Fibroblast of skin of left quadriceps (primary cell): ENCODE results near the gene DPP6.

ENCODE experiments used
- DNase-seq, 2 experiments: peaks; one replicate each; pipeline ENCODE4 v3.0.0-alpha.2; 2013; ENCODE audit warnings: low read depth in 2 of 2

DPP6 gene

DNA sequence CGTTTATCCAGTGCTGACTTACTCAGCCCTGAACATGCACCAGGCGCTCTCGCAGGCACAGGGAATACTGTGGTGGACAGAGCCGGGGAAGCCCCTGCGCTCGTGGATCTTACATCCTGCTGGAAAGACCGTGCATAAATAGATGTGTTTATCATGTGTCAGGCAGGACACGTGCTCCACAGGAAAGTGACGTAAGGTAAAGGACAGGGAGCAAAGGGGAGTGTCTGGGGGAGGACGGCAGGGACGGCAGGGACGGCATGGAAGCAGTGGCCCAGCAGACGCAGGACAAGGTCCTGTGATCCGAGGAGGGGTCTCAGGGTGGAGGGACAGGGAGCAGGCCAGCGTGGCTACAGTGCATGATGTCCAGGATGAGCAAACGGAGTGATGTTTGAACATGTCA, 540.2 kb downstream of the DPP6 start:
- no peak for DNase-seq

DNA sequence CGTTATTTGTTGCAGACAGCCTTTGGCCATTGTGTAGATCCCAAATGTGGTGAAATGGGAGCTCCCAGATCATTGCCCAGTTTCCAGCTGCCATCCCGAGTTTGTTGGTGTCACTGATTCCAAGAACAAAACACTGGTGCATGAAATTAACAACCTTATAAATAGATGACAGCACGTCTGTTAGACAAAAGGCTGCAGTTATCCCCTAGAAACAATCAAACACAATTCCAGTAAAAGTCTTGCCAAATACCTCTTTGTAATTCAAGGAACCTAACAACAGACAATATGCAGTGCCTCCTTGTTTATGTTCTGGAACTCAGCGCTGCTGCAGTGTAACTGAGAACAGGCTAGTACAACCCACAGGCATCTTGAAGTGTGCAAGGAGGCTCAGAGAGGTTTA, 546.2 kb downstream of the DPP6 start:
- DNase-seq: no peak

DNA sequence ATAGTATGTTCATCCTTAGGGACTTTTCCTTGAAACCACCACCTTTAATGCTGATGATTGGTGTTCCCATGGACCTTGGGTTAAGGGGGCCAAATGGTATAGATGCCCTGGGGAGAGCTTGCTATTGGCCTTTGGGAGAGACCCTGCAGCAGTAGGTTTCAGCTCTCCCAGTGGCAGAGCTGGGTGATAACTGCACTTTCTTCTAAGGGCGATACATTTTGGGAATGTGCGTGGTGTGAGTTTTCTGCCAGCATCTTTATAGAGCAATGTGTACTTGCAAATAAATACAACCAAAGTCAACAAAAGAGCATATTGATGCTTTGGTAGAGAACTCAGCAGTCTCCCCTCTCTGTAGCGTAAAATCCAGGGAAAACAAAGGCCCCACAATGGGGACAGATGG, 546.7 kb downstream of the DPP6 start:
- DNase-seq: no peak

DNA sequence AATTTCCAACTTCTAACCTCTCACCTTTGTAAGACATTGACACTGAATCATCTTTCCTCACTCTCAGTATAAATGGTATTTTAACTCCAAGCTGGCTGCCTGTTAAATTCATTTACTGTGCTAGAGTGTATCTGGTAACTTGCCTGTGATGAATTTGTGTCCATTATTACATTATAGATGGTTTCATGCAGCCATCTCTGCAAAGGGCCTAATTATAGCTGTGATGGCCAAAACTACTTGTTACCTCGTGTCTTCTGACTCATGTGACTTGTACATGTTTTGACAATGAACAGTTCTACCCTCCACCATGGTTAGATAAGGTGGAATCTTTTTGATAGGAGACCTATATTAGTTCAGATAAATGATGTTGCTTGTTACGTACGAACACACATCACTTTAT, 558.7 kb downstream of the DPP6 start:
- DNase-seq: no peak

DNA sequence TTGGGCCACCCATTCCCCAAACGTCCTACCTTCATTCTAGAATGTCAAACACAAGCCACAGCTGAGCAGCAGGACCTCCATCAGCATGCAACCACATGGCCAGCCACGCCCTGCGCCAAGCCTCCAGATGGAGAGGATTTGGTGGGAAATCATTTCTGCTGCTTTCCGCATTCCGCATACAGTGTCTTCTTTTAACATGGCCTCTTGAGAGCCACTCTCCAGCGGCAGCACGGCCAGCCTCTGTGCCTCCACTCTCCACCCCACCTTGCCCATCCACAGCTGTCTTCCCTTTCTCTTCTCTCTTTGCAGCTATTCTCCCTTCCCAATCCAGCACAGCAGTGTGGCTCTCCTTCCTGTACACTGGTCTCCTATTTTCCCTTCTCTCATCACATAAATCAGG, 561.6 kb downstream of the DPP6 start:
- no peak for DNase-seq

DNA sequence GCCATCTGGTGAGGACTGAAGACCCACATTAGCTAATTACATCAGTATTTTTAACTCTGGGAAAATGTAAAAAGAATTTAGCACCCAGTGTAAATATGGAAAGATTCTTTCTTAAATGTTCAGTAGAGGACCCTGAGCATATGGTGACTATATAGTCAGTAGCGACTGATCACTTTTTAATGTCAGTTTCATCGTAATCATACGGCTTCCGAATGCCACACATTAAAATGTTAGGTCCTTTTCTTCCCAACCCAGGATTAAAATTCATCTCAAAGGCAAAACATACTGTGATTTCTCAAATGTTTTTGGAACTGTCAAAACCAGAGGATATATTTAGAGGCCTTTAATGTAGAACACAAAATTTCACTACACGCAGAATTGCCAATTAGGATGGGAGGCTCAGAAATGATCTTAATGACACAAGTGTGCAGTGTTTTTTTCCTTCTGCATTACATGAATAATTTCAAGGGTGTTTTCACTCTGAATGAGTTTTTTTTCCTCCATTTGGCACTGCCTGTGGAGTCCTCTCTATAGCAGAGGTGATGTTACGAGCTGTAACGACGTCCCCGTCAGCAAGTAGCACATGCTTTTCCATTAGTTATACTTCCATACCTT, 568.0 kb downstream of the DPP6 start:
- DNase-seq: no peak

DNA sequence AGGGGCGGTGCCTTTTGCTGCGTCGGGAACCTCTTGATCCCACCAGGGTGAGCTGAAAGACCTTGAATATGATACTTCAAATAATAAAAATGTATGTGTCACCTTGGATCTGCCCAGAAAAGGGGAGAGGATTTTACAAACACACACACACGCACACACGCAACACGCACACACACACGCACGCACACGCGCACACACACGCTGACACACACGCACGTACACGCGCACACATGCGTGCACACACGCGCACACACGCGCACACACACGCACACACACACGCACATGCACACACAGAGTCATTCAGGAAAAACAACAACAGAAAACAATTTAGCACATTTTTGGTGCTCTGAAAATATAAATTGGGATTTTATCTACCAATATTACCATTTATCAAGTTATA, 571.2 kb downstream of the DPP6 start:
- DNase-seq: no peak

DNA sequence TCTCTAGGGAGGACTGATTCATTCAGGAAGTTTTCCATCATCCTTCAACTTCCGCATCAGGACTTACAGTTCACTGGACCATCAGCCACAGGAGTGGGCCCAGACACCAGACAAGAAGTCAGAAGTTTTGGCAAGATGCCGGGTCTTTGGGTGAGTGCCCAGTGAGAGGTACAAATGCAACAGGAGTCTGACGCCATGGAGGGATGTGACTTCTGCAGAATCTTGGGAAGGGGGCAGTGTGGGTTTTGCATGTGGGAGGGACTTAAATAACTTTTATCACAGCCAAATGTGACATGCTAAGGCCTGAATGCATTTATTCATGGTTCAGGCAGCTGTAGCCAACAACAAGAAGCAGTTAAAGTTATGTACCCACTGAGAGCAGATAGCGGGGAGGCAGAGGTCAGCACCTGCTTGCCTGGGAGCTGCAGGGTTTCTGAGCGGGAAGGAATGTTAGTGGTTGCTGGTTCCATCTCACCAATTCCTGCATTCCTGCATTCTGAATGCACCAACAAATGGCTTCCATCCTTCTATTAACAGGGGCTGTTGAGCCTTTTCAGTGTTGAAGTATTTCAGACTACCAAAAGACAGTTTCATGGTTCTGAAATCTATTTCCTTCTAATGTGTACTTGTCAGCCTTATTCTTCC, 575.6 kb downstream of the DPP6 start:
- no peak for DNase-seq

DNA sequence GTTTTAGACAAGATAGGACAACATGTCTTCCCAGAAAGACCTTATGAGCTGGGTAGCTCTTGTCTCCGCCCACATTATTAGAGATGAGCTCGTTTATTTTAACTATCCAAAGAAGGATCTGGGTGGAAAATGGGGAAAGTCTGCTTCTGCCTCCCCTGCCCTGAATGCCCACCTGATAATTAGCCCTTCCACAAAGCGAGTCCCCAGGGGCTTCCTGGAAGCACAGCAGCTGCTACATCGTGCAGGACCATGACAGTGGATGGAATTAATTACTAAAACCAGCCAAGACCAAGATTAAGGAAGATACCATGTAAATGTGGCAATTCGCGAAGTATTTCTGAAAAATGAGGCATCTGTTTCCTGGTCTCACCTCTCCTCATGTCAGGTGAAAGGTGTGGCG, 576.4 kb downstream of the DPP6 start:
- DNase-seq: no peak

DNA sequence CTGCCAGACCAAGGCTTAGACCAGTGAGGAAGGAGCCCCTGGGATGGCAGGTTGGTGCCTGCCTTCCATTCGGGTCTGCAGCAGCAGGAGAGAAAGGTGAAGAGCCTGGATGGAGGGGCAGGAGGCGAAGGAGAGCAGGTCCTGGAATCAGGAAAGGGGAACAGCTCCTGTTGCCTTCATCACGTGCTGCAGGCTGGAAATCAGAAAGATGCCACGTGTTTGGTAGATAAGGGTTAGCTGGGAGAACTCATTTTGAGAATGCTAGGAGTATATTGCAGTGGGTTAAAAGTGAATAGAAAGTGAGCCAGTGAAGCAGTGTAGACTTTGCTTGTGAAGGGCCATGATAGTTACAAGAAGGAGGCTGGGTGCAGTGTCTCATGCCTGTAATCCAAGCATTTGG, 579.0 kb downstream of the DPP6 start:
- DNase-seq: no peak

DNA sequence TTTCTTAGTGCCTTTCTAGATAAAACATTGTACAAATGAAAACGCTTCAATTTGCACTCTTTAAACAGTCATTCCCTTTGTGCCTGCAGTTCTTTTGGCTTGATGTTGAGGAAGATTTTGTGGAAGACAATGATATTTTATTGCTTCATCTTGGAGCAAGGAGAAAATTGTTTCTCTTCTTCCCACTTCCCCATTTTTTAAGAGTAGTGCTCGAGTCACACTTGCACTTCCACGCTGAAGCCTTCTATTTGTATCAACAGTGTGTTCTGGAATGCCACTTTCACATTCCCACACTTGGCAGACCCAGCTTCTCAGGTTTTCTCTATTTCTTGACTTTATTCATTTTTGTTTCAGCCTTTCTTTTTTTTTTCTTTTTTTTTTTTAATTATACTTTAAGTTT, 581.4 kb downstream of the DPP6 start:
- no peak for DNase-seq

DNA sequence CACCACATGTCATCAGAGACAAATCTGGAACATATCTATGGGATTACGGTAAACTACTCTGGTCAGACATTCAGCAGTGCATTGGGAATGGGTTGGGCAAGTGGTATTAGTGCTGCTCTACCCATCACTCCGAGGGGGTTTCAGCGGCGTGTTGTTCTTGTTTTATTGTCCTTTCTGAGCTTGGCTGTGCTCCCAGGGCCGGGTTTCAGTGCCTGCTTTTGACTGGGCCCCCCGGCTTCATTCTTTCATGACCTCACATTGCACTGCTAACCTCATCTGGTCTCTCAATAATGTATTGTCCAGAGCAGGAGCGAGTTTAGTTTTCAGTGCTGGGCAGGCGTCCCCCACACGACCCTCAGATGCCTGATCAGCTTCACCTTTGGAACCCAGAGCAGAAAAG, 586.1 kb downstream of the DPP6 start:
- no peak for DNase-seq

DNA sequence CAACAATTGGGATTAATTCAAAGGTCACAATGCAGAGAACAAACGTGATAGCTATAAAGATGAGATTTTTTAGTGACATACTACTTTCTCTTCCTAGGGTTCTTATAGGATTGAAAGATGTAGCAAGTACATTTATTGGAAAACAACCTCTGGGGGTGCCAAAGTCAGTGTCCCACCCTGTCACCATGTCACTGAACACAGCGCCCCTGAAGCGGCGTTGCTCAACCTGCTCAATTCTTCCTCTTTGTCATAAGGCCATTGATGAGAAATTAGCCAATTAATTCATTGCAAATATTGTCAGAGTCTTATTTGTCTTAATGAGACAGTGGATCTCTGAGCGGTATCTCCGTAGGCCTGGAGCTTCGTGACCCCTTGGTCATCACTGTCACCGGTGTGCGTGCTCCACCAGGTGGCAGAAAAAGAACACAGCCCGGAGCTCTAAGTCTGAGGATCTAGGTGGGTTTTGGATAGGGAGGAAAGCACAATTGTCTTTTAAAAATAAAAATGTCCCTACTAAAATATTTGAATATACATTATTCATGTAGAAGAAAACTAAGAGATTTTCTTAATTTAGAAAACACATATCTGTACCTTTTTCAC, 588.2 kb downstream of the DPP6 start:
- no peak for DNase-seq

DNA sequence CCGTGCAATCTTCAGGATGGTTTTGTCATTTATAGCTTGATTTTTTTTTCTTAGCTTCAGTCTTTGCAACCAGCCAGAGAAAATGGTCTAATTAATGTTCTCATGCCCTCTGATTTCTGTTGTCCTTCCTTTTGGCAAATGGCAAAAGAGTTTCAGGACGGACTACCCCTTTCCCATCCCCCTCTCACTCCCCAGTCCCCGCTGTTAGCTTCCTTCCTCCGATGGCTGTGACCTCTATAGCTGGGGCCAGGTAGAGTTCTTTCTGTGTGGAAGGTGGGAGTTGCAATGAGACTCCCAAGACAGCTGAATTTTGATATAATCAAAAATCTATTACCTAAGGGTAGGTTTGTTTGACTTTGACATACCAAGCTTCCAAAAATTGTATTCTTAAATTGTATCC, 588.7 kb downstream of the DPP6 start:
- DNase-seq: no peak

DNA sequence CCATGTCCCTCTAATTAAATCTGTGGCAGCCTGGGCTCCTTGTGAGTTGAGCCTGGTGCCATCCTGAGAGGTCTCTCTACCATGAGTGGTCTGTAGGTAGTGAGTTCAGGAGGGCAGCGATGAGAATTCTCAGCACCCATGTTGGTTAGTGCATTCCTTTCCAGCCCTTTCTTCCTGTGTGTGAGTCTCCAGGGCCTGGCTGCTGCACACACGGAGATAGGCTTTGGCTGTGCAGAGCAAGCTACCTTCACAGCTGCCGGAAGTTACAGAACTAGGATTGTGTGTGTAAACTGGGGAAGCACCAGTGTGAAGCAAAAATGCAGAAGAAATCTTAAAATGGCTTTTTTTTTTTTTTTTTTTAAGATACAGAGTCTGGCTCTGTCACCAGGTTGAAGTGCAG, 592.2 kb downstream of the DPP6 start:
- no peak for DNase-seq

DNA sequence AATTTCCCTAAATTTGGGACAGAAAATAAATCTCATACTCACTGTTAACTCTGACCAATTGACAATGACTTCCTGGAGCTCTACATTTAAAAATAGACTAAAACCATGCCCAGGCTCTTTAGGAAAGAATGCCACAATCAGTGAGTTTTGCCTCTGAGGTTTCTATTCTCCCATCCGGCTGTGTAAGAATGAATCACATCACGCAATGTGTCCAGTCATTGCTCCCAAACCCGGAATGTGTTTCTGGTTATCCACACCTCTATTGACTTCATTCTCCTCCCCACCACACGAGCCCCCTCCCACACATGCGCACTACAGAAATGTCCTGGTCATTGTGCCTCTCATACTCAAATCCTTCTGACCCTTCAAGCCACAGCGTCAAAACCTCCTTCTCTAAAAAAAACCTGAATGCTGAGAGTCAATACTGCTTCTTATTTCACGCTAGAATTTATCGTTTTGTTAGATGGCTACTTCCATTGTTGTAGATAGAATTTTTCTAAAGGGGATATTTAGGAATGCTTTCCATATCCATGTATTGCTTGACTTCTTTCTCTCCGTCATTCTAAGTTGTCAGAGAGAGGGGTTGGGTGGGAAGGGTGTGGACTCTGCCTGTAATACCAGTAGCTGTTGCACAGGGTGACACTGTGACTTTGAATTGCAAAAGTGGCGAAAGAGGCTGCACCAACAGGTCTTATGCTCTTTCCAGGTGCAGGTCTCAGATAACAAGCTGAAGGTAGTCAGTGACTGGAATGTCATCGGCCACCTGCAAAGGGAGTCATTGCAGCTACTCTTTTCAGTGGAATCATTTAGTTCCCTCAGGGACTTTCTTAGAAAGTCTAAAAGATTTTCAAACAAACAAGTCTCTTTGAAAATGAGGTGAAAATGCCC, 594.2 kb downstream of the DPP6 start:
- no peak for DNase-seq

DNA sequence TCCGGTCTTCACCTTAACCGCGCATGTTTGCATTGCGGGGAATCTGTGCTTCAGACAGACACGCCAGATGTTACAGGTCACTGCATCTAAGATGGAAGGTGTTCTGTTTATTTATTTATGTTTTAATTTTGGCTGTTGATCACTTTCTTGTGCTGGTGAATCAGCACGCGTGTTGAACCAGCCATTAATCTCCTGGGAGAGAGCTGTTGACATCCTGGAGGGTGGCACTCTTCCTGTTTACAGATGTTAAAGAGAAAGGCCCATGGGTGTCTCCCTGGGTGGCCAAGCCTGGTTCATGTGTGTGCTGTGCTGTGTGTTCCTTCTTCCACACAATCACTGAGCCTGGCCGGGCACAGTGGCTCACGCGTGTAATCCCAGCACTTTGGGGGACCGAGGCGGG, 595.4 kb downstream of the DPP6 start:
- DNase-seq: no peak

DNA sequence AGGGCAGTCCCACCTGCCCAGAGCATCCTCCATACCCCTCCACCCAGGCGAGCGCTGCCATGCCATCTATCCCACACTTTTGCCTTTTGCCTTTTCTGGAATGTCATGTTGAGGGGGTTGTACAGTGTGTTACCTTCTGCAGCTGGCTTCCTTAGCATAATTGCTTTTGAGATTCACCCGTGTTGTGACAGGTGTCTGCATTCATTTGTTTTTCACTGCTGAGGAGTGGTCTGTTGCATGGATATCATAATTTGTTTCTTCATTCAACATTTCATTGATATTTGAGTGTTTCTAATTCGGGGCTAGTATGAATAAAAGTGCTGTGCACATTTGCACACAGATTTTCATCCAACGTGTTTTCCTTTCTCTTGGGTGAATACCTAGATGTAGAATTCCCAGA, 596.8 kb downstream of the DPP6 start:
- no peak for DNase-seq

DNA sequence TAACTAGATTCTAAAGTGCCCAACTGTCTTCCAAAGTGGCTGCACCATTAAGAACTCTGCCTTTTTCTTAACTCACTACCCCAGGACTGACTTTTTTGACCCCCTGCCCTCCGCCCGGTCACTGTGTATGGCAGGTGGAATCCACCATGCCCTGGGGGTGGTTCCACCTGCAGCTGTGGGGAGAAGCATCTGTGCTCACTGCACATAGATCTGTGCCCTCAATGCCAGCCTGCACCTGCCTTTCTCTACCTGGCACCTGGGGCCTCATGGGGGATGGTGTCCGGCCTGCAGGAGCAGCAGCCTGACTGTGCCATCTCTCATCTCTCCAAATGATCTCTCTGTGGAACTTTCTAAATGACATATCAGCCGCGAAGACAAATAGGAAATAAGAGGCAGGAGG, 597.2 kb downstream of the DPP6 start:
- no peak for DNase-seq

DNA sequence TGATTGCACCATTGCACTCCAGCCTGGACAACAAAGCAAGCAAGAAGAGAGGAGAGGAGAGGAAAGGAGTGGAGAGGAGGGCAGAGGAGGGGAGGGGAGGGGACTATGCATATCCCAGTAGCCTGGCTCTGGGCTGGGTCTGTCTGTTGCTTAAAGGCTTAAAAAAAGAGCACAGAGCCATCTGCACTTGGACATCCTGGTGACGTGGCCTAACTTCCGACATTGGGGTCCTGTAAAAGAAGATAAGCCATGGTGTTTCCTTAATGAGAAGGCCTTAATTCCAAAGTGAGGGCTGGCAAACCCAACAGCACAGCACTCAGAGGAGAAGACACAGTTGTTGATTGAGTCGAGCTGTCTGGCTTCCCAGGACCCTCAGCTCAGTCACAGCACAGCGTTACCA, 598.1 kb downstream of the DPP6 start:
- DNase-seq: no peak

DNA sequence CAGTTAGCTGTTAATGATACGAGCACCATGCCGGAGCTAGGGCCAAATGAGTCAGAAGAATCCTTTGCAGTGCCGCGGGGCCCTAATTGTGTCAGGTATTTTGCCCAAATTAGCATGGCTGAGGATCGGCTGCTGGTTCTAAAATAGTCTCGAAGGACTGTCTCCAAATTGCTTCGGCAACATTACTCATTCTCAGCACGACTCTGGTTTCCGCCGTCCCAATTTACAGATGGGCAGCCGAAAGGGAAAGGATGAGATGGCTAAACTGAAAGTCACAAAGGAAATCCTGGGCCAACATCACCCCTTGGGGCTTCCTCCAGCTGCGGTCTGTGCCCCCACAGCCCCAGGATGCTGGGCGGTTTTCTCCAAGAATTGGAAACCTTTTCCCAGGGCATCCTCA, 599.3 kb downstream of the DPP6 start:
- DNase-seq: no peak

DNA sequence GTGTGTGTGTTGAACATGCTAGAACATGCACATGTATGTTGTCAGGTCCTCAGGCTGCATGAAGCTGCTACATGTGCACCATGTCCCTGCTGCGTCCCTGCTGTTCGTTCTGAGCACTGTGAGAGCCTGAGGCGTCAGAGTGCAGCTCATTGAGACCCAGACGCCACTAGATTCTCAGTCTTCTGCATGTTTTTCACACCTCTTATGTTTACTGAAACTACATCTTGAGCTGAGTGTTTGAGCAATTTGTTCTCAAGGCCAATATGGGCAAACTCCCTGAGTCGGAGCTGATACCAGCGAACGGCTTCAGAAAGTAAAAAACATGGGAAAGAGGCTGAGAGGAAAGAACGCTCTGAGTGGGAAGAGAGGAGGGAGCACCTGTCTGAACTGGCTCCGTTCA, 600.4 kb downstream of the DPP6 start:
- DNase-seq: no peak

DNA sequence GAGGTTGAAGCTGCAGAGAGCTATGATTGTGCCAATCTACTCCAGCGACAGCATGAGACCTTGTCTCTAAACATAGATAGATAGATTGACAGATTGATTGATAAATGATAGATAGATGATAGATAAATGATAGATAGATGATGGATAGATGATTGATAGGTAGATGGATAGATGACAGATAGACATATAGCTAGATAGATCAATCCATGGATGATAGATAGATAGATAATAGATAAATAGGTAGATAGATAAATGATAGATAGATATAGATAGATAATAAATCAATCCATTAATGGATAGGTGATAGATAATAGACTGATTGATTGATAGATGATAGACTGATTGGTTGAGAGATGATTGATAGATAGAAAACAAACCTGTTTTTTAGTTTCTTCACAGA, 601.1 kb downstream of the DPP6 start:
- no peak for DNase-seq
